CD4-positive, alpha-beta T cell treated with Interleukin-21 for 1 hour (primary cell): ENCODE data around the gene MLYCD.
"Not testable (repeated sequence)": the region's sequence is repeated elsewhere in the genome, so short reads cannot be mapped to it uniquely, and the experiment has no call there.

Experiments
- DNase-seq: peaks from one replicate; pipeline ENCODE4 v3.0.0-alpha.2; 2020

Gene MLYCD

DNA sequence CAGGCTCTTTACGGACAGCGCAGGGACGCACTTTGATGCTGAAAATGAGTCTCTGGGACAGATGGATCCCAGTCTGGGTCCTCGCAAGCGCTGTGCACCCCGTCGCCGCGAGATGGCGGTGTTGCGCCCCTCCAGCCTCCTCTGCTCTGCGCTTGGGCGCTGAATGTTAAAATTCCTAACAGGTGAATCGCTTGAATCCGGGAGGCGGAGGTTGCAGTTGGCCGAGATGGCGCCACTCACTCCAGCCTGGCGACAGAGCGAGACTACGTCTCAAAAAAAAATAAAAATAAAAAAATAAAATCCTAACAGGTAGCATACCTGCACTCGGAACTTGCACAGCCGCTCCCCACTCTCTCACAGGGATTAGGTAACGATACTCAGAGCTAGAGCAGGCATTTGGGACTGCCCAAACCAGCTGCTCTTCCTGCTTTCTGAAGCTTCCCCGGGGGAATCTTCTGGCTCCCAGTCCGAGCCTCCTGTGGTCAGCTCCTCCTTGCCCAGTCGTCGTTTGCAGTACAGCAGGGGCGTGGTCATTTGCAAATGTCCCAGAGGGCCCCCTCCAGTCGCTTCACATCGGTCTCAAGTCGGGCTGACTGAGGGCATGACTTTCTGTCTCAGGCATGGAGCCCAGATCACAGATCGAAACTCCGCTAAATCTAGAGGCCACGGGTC, 27.9 kb downstream of the MLYCD start:
- DNase-seq: peak; percentile 30

DNA sequence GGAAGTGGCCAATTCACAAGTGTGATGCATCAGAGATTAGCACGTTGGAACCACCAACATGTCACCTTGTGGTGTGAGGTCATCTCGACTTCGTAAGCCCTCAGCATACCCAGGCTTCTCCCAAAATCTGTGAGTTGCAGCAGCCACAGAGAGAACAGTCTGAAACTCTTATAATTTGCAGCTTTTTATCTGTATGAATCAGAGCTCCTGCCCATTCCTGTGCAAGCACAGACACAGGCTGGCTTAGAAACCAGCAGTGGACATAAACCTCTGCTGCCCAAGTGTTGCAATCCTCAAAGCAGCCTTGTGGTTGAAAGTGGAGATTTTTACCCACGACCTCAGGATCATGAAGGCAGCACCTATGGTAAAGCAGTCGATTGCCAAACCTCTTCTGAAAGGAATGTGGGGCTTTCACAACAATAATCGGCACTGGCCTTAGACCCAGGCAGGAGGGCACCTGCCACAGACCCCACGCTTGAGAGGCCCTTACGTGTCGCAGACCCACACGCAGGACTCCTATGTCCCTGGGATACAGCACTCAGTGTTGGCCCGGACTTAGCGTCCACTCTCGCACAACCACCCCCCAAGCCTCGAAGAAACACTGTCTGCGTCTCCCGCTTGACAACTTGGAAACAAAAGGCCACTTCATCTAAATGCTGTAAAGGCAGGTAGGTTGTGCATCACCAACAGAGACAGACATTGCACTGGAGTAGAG, 29.6 kb downstream of the MLYCD start:
- no peak for DNase-seq

DNA sequence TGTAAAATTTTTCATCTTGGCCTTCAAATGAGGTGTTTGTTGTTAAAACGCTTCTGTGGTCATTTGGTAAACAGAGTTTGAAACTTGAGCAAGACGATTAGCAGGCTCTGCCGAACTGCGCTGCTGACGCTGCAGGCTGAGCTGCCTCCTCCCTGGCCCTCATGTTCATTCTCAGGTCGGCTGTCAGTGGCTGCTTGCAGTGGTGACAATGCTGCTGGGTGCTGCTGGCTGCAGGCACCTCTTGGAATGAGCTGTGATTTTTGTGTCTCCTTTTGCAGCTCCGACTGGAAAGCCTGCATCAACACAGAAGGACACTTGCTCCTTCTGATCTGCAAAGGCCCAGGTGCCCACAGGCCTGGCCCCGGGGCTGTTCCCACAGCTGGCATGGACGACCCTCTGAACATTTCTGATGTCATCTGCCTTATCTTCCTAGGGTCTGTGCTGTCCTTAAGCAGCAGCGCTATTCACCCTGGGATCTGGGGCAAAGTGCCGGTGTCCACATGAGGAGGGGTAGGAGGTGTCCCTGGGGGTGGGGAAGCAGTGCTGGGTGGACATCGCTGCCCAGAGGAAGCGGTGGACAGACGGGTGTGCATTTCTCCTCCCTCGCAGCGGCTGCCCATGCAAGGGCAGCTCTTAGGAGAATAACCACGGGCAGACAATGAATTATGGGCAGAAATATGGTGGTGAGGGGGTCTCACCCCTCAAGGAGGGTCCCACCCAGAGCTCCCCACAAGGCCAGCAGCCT, 31.1 kb downstream of the MLYCD start:
- DNase-seq: no peak

DNA sequence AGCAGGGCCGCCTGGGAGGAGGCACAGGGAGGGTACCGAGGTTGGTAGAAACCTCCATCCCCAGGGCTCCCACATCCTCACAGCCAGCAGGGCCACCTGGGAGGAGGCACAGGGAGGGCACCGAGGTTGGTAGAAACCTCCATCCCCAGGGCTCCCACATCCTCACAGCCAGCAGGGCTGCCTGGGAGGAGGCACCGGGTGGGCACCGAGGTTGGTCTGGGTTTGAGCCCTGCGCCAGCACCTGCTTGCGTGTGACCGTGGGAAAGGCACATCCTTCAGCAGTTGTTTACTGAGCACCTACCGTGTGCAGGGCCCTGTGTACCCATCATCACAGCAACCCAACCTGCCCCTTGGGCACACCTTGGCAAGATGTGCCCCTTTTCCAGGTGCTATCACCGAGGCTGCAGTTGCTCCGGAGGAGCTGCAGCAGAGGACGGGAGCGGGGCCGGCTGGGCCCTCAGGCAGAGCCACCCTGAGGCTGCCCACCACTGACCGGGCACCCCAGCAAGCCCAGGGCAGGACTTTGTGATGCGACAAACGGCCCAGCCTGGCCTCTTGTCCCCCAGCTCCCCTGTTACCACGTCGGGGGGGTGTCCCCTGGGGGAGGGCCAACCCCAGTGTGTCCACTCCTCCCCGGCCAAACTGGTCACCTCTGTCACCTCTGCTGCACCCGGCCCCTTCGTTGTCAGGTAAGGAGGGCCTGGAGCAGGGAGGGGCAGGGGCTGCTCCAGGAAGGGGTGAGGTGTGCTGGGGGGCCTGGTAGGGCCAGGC, 32.0 kb downstream of the MLYCD start:
- DNase-seq: no peak

DNA sequence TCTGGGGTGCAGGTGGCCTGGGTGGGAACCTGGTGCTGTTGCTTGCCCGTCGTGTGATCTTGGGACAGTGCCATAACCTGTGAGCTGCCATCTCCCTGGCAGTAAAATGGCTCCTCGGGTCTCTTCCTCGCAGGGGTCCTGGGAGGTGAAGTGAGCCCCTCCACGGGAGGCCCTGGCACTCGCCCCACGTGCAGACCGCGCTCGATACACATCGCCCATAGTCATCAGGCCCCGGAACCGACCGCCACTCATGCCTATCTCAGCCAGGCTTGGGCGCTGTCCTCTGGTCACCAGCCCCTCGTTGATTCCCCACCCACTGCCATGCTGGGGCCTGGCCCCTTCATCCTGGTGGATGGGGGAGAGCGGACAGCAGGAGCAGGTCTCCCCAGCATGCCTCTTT, 32.6 kb downstream of the MLYCD start:
- no peak for DNase-seq

DNA sequence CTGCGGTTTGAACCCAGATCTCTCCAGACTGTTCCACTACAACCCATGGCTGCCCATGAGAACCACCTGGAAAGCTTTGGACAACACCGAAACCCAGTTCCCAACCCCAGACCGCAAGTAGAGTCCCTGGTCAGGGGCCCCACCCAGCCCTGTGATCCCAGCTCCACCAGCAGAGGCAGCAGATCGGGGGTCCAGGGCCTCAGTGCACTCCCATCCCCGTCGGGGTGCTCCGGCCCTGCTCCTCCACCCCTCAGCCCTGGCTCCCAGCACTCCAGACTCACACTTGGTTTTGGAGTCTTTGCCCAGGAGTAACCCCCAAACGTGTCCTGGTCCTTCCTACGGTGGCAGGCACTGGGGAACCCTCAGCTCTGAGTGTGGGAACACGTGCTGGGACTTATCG, 33.4 kb downstream of the MLYCD start:
- no peak for DNase-seq

DNA sequence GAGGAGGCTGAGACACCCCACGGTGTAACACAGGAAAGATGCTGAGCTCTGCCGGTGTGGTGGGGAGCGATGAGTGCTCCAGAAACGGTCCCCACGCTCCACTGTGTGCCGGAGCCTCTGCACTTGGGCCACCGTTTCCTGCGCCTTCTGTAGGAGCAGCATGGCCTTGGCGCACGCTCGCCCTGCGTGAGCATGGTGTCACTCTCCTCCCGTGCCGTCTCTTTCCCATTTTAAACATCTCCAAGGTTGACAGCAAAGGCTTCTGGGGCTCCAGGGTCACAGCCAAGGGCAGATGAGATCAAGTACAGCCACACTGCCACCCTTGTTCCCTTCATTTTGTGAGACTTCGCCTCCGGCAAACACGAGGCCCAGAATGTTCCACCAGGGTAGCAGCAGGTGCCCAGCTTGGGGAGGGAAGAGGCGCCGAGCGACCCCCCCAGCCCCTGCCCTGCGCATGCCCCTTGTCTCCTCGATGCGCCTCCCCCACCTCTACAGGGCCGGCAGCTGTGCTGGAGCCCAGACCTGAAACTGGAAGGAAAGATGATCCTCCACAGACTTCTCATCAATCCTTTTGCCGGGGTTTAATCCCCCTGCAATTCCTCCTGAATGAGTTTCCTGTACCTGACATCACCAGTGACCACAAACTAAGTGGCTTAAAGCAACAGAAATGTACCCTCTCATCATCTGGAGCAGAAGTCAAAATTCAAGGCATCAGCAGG, 34.2 kb downstream of the MLYCD start:
- no peak for DNase-seq

DNA sequence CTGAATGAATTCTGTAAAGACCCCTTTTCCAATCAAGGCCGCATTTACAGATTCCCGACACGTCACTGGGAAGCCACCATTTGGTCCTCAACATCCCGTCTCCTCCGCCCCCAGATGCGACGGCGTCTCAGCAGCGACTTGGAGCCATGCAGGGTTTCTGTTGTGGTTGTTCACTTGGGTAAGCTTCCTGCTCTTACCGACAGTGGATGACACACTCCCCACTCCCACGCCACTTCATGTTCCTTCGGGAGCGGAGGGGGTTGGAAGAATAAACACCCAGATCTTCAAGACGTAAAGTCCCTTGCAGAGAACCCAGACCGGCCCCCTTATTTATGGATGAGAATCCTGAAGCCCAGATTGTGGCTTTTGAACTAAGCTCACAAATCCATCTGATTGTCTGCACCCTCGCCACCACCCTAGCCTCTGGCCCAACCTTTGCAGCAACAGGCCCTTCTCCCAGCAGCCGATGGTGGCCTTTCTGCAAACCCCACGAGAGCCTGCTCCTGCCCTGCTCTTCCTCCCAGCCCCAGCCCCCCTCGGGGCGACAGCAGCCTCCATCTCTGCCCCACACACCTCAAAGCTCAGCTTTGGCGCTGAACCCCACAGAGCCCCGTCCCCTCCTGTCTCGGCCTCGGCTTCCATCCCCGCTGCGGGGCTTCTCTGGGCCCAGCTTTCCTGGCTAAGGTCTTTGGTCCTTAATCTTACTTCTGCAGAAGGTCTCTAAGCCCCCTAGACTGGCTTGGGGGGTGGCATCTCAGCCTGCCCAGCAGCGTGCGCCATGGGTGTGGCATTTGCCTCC, 35.2 kb downstream of the MLYCD start:
- no peak for DNase-seq

DNA sequence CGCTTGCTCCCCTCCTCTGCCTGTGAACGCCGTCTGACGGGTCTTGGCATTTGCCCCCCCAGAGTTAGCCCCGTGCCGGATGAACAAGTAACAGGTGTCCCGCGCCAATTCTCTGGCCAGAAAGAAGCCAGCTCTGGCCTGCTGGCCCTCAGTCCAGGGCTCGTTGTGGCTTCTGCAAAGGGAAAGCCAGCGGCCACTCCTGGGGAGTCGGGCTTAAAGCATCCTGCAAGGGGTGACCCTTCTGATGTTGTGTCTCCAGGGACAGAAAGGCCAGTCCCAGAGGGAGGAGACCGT, 35.7 kb downstream of the MLYCD start:
- no peak for DNase-seq

DNA sequence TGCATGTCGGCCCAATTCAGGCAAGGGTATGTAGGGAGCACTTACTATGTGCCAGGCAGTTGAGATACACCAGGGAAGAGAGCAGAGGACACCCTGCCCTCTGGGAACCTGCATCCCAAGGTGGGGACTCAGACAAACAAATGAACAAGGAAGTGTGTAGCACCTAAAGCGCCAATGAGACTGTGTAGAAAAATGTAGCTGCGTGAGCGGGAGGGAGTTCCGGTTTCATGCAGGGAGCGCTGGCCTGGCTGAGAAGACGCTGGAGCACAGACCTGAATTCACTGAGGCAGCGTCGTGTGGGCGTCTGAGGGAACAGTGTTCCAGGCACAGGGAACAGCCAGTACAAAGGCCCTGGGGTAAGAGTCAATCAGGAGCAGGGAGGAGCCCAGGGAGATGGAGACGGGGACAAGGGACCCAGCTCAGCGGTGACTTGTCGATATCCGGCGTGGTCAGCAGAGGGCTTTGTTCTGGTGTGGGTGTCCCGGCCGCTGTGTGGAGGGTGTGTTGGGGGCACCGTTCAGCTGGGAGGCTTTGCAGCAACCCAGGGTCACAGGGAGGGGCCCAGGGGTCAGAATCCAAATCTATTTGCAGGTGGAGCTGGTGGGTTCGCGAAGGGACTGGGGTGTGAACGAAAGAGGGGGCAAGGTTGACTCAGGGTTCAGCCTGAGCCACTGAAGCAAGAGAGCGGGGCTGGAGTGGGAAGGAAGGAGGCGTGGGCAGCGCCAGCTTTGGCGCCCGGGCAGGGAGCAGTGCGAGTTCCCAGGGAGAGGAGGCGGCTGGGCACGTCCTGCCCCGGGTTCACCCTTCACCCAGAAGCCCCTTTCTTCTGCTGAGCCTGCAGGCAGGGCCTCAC, 36.3 kb downstream of the MLYCD start:
- no peak for DNase-seq

DNA sequence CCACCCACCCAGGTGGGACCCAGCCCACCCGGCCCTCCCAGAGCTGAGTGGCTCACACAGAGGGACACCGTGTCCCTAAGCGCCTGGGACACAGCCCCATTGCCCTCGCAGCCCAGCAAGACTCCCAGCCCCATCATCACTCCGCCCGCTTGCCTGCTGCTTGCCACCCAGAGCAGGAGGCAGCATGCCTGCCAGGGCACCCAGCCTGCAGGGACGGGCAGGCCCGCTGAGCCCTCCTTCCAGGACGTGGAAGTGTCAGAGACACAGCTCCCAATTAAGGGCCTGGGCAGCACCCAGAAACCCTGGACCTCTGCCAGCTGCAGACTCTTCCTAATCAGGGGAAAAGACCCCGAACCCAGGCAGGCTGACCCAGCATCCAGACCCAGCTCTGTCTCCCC, 36.9 kb downstream of the MLYCD start:
- DNase-seq: no peak

DNA sequence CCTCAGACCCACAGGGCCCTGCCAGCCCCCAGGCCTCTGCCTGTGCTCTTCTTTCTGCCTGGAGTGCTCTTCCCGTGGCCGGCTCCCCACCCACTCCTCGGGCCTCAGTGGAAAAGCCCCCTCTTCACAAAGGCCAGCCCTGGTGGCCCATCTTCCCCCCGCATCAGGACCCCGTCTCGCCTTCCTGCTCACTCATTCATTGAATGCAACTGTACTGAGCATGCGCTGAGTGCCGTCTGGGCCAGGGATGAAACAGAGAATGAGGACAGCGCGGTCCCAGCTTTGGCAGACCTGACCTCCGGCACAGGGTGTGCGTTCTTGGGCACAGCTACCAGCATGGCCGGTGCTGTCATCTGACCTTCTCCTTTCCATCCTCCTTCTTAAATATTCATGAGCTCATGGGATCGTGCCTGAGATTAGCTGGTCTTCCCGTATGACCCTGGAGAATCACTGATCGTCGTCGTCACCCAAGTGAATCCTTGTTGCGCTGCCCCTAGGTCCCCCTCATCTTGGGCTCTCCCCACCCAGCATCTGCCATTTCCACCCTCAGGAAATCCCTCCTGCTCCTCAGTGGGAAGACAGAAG, 37.8 kb downstream of the MLYCD start:
- DNase-seq: no peak

DNA sequence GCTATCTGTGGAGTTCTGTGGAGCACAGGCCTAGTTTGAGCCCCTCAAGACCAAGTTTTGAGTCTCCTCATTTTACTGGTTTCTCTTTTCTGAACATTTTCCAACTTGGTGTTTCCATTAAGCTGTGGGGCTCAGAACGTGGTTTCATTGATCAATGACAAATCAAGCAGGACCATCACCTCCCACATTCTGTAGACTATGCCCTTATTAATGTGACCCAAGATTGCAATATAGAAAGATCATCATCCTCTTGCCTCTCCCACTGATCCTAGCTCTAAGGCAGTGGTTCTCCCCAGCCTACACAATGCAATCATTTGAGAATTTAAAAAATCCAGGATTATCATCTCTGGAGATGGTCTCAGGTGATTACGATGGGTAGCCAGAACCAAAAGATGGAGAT, 38.4 kb downstream of the MLYCD start:
- no peak for DNase-seq

DNA sequence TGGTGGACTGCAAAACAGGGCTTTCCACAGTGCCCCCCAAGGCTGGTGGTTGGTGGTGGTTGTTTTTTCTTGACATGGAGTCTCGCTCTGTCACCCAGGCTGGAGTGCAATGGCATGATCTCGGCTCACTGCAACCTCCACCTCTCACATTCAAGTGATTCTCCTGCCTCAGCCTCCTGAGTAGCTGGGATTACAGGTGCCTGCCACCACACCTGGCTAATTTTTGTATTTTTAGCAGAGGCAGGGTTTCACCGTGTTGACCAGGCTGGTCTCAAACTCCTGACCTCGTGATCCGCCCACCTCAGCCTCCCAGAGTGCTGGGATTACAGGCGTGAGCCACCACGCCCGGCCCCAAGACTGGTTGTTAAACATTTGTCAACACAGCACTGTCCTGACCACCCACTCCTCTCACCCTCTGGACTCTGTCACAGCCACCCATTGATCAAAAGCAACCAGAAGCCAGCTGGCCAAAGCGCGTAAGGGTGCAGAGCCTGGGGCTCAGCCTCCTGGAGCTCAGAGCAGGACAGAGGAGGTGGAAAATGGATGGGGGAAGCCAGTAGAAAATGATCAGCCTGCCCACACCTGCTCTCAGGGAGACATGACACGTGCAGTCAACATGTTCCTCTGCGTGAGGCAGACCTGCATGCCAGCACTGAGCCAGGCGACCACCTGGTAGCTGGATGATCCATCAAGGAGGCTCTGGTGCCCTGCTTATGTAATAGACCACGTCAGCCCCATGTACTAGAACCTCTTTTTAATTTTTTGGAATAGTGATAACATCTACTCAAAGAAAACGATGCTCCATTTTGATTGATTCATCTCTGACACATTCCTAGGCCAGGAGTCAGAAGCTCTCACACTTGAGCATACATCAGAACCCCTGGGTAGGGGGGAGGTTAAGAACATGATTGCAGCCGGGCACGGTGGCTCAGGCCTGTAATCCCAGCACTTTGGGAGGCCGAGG, 39.3 kb downstream of the MLYCD start:
- no peak for DNase-seq

DNA sequence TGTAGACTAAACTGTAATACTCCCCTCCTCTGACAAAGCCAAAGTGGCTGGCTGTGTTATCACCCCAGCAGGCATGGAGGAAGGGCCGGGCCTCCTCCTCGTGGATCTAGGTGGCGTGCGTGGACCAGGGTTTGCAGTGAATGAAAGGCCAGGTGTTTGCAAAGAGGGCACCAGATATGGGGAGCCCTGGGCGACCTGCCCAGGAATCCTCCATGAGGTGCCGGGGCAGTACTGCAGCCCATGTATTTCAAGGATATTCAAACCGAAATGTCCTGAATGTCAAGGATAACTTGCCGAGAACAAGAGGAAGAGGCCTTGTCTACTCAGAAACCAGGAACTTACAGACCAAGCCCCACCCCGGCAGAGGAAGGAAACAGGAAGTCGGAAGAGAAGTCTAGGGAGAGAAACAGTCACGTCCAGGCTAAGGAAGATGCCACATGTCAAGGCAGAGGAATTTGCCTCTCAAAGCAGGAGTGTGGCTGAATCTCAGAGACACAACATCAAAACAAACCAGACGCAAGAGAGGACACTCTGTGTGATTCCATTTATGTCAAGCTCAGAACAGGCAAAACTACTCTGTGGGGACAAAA, 40.4 kb downstream of the MLYCD start:
- DNase-seq: no peak

DNA sequence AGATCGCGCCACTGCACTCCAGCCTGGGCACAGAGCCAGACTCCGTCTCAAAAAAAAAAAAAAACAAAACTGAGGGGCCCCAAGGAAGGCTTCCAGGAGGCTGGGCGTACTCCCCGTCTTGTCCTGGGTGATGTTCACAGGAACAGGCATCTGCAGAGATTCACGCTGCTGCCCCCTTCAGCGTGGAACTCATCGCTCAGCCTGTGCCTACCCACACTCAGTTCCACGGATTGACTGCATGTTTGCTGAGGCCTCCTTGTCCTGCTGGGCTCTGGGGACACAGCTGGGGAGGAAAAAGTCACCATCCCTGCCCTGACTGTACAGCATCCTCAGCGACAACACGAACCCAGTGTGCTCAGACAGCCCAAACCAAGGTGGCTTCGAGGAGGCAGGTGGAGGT, 41.2 kb downstream of the MLYCD start:
- no peak for DNase-seq

DNA sequence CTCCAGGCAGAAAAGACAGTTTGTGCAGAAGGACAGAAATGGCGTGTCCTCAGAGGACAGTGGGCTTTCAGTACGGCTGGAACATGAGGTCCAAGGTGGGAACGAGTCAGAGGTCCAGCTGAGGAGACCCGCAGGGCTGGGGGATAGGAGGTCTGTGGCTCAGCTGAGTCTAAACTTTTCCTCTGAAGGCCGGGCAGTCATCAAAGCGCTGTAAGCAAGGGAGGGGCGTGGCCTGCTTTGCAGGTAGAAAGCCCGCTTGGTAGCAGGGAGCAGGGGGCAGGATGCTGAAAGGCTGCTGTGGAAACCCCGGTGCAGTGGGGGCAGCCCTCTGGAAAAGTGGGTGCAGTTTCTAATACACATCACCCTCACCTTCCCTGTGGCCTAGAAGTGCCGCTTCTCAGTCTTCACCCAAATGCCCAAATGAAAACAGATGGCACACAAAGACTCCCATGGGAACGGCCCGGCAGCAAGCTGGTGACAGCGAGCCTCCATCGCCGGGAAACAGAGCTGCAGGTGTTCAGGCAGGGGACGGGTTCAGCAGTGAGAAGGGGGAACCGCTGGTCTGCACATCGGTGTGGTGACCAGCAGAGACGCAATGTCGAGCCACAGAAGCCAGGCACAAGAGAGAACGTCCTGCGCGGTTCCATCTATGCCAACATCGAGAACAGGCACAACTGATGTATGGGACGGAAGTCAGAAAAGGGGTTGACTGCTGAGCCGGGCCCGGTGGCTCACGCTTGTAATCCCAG, 41.9 kb downstream of the MLYCD start:
- no peak for DNase-seq

DNA sequence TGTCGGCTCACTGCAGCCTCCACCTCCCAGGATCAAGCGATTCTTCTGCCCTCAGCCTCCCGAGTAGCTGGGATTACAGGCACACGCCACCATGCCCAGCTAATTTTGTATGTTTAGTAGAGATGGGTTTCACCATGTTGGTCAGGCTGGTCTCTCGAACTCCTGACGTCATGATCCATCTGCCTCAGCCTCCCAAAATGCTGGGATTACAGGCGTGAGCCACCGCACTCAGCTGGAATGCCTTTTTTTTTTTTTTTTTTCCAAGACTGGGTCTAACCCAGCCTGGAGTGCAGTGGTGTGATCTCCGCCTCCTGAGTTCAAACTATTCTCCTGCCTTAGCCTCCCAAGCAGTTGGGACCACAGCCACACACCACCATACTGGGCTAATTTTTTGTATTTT, 42.6 kb downstream of the MLYCD start:
- DNase-seq: not testable (repeated sequence)
